Measurements from ENCODE around the gene RBM18.

Gene RBM18

GRCh38 chr9:122264360-122265148 lies at the start of gene RBM18, which contains the start of gene MRRF:
Gene RBM18 (minus strand): TSS chr9:122264840. CDS start chr9:122261492, 3,348 bp downstream.
Gene MRRF (plus strand): TSS chr9:122264882. CDS start chr9:122270892, 6,010 bp downstream.
- DNase-seq (ENCODE audit: low read depth in 2 of 2): peak; percentile 52 to 80

- no peak for DNase-seq (ENCODE audit: low read depth in 2 of 2)
These were observed 49.5 kb upstream of the RBM18 start for GRCh38 chr9:122314165-122314564.

GRCh38 chr9:122309861-122310260 lies 45.2 kb upstream of the RBM18 start:
- DNase-seq (ENCODE audit: low read depth in 2 of 2): no peak

GRCh38 chr9:122307925-122308324 lies 43.3 kb upstream of the RBM18 start:
- DNase-seq (ENCODE audit: low read depth in 2 of 2): no peak

GRCh38 chr9:122307061-122307460 lies 42.4 kb upstream of the RBM18 start:
- no peak for DNase-seq (ENCODE audit: low read depth in 2 of 2)

- DNase-seq (ENCODE audit: low read depth in 2 of 2): no peak
These were observed 37.8 kb upstream of the RBM18 start for GRCh38 chr9:122302237-122303093.

- no peak for DNase-seq (ENCODE audit: low read depth in 2 of 2)
These were observed 32.9 kb upstream of the RBM18 start for GRCh38 chr9:122297512-122297911.

GRCh38 chr9:122294531-122294930 lies 29.9 kb upstream of the RBM18 start:
- no peak for DNase-seq (ENCODE audit: low read depth in 2 of 2)

- no peak for DNase-seq (ENCODE audit: low read depth in 2 of 2)
These were observed 26.8 kb upstream of the RBM18 start for GRCh38 chr9:122291458-122291857.

- no peak for DNase-seq (ENCODE audit: low read depth in 2 of 2)
These were observed 22.6 kb upstream of the RBM18 start for GRCh38 chr9:122287214-122287720.

GRCh38 chr9:122286764-122287163 lies 22.1 kb upstream of the RBM18 start:
- no peak for DNase-seq (ENCODE audit: low read depth in 2 of 2)

GRCh38 chr9:122281368-122281767 lies 16.7 kb upstream of the RBM18 start:
- no peak for DNase-seq (ENCODE audit: low read depth in 2 of 2)

- no peak for DNase-seq (ENCODE audit: low read depth in 2 of 2)
These were observed 12.8 kb upstream of the RBM18 start for GRCh38 chr9:122277285-122277897.

- DNase-seq (ENCODE audit: low read depth in 2 of 2): no peak
These were observed 11.5 kb upstream of the RBM18 start for GRCh38 chr9:122276096-122276495.

GRCh38 chr9:122274055-122274454 lies 9.4 kb upstream of the RBM18 start:
- no peak for DNase-seq (ENCODE audit: low read depth in 2 of 2)

GRCh38 chr9:122268041-122268814 lies 3.6 kb upstream of the RBM18 start:
- no peak for DNase-seq (ENCODE audit: low read depth in 2 of 2)

- DNase-seq (ENCODE audit: low read depth in 2 of 2): no peak
These were observed 692 bp upstream of the RBM18 start for GRCh38 chr9:122265149-122265915.

- no peak for DNase-seq (ENCODE audit: low read depth in 2 of 2)
These were observed 816 bp downstream of the RBM18 start for GRCh38 chr9:122263699-122264349.

GRCh38 chr9:122262073-122262472 lies 2.6 kb downstream of the RBM18 start:
- no peak for DNase-seq (ENCODE audit: low read depth in 2 of 2)

GRCh38 chr9:122261469-122261881 lies 3.2 kb downstream of the RBM18 start:
- no peak for DNase-seq (ENCODE audit: low read depth in 2 of 2)

Data from stimulated activated CD4-positive, alpha-beta T cell treated with anti-CD3 and anti-CD28 coated beads, Interleukin-1b, Interleukin-23, amount 100 ng/mL, for 1 hour (primary cell).